Glutamatergic neuron (in vitro differentiated cells): ENCODE data around the gene WASL. TPM values are rescaled to one million over a fixed set of nuclear protein-coding genes. Genes with fewer than 3 reads are reported as not detected.

Experiments used
- DNase-seq: peaks from one replicate; pipeline ENCODE4 v3.0.0; 2022
- H3K27ac Mint-ChIP-seq: one replicate; pipeline ENCODE4 v1.8.0; 2020; ENCODE audit warnings: mild to moderate bottlenecking, mixed read lengths, inconsistent platforms; ENCODE audit not compliant: unreplicated experiment
- H3K27me3 Mint-ChIP-seq: one replicate; pipeline ENCODE4 v1.8.0; 2020; ENCODE audit warnings: mild to moderate bottlenecking, moderate library complexity, mixed read lengths, inconsistent platforms; ENCODE audit not compliant: unreplicated experiment
- H3K36me3 Mint-ChIP-seq: one replicate; pipeline ENCODE4 v1.8.0; 2020; ENCODE audit warnings: mild to moderate bottlenecking, mixed read lengths, inconsistent platforms; ENCODE audit not compliant: unreplicated experiment
- H3K4me1 Mint-ChIP-seq: one replicate; pipeline ENCODE4 v1.8.0; 2020; ENCODE audit warnings: mild to moderate bottlenecking, low read depth, mixed read lengths, inconsistent platforms; ENCODE audit not compliant: unreplicated experiment
- H3K4me3 Mint-ChIP-seq: one replicate; pipeline ENCODE4 v1.8.0; 2020; ENCODE audit warnings: mild to moderate bottlenecking, mixed read lengths, inconsistent platforms; ENCODE audit not compliant: unreplicated experiment
- H3K9me3 Mint-ChIP-seq: one replicate; pipeline ENCODE4 v1.8.0; 2020; ENCODE audit warnings: mild to moderate bottlenecking, moderate library complexity, mixed read lengths, inconsistent platforms; ENCODE audit not compliant: unreplicated experiment
- total RNA-seq: library from RNA; stranded (reverse); fragmentation: NEBNext Ultra II Directional; extraction: Animal tissue kit (Norgen Biotek cat#: 25700); gene quantifications from one replicate; pipeline ENCODE4 v1.2.1, GENCODE V29; 2021; ENCODE audit not compliant: unreplicated experiment
- TF ChIP-seq, protein P1 (sequence below): fragments of 200-600 bp; sonication (generic); IDR thresholded peaks from one replicate; pipeline ENCODE4 v1.5.0; 2021; ENCODE audit not compliant: partially characterized antibody, unreplicated experiment

WASL gene
- total RNA-seq, 1 donor from 2014 or later = 33.0 TPM

DNA sequence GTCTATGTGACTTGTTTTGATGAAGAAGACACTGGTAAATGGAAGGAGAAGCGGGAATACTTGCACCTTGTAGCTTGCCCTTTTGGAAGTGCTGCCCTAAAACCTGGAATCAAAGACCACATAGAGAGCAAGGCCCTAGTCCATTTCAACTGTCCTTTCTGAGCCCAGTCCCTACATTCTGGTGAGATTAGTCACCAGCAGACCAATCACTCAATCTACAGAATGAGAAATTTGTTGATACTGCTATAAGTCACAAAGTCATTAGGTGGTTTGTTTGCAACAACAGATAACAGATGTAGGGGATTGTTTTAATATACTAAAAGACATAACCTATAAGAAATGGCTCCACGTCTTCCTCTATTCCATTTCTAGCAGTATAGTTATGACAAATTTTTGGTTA is 33.6 kb downstream of the WASL start:
- no peaks in the 10 kb centered on the region for H3K36me3 Mint-ChIP-seq
- H3K27me3 Mint-ChIP-seq = no peaks in the 10 kb centered on the region
- no peak overlapping the region for H3K4me3 Mint-ChIP-seq
- H3K9me3 Mint-ChIP-seq = peaks cover 2% of the 10 kb centered on the region
- no peak overlapping the region for H3K27ac Mint-ChIP-seq
- H3K4me1 Mint-ChIP-seq = peaks cover 24% of the 10 kb centered on the region
- no peak for DNase-seq
- TF ChIP-seq, protein P1, sequence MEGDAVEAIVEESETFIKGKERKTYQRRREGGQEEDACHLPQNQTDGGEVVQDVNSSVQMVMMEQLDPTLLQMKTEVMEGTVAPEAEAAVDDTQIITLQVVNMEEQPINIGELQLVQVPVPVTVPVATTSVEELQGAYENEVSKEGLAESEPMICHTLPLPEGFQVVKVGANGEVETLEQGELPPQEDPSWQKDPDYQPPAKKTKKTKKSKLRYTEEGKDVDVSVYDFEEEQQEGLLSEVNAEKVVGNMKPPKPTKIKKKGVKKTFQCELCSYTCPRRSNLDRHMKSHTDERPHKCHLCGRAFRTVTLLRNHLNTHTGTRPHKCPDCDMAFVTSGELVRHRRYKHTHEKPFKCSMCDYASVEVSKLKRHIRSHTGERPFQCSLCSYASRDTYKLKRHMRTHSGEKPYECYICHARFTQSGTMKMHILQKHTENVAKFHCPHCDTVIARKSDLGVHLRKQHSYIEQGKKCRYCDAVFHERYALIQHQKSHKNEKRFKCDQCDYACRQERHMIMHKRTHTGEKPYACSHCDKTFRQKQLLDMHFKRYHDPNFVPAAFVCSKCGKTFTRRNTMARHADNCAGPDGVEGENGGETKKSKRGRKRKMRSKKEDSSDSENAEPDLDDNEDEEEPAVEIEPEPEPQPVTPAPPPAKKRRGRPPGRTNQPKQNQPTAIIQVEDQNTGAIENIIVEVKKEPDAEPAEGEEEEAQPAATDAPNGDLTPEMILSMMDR = no peak

- Mint-ChIP-seq H3K4me3 (no peak overlapping the region), H3K27me3 (no peaks in the 10 kb centered on the region), H3K4me1 (peaks cover 17% of the 10 kb centered on the region), H3K36me3 (no peaks in the 10 kb centered on the region), H3K9me3 (no peaks in the 10 kb centered on the region), H3K27ac (no peak overlapping the region)
- TF ChIP-seq, protein P1 = no peak
- no peak for DNase-seq
Observed at GRCh38 chr7:123714296-123715080, 34.3 kb downstream of the WASL start.

DNA sequence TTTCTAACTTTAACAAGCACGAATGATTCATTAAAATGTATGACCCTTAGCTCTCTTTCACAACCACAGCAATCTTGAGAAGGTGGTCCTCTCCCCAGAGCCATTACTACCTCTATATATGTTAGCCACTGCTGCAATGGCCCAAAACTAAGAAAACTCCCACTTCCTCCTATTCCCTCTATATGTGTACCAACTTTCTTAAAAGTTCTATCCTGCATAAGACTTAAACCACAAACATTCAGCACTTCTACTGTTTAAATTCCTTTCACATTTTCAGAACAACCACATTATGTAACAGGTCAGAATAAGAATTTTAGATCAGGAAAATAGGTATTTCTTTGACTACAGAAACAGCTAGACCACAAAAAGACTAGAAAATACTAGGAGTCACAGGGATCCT is 36.2 kb downstream of the WASL start:
- H3K36me3 Mint-ChIP-seq = no peaks in the 10 kb centered on the region
- DNase-seq = no peak
- H3K27ac Mint-ChIP-seq = no peak overlapping the region
- H3K4me1 Mint-ChIP-seq = peaks cover 12% of the 10 kb centered on the region
- H3K27me3 Mint-ChIP-seq = no peaks in the 10 kb centered on the region
- TF ChIP-seq, protein P1 = no peak
- H3K4me3 Mint-ChIP-seq = no peak overlapping the region
- H3K9me3 Mint-ChIP-seq = no peaks in the 10 kb centered on the region

DNA sequence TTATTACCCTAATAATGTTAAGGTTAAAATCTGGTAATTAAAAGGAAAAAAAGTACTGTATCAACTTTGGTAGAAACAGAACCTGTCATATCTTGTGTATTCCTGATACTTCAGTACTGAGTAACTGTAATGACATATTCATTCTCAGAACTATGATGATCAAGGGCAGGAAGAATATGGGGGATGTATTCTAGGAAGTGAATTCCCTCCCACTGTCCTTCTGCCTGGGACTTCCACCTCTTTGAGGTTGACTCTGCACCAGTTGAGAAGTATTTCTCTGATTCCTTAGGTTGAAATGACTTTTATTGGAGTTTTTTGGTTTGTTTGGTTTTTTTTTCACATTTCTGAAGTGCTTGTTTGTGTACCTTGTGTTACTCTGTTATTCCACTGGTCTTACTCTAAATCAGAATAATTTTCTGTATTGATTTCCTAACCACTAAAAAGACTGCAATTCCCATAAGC is 36.9 kb downstream of the WASL start:
- H3K4me1 Mint-ChIP-seq = peaks cover 9% of the 10 kb centered on the region
- no peaks in the 10 kb centered on the region for H3K27me3 Mint-ChIP-seq
- TF ChIP-seq, protein P1 = no peak

DNA sequence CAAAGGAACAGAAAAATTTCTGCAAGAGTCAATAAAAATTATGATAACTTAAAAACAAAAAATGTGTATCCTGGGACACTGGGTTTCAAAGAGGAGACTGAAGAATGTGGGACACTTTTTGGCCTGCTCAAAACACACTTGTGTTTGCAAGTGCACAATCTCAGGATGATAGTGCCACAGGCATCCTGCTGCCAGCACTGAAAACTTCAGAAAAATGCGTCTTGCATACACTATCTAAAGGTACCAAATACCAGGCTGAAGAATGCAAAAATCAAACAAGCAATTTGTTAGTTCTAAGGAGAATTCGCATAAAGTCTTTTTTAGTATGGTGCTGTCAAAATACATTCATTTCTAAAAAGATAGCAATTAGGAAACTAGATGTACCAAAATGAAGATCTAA is 38.1 kb downstream of the WASL start:
- Mint-ChIP-seq H3K9me3 (no peaks in the 10 kb centered on the region), H3K27ac (no peak overlapping the region), H3K4me3 (no peak overlapping the region), H3K36me3 (no peaks in the 10 kb centered on the region), H3K4me1 (peaks cover 9% of the 10 kb centered on the region), H3K27me3 (no peaks in the 10 kb centered on the region)
- no peak for DNase-seq
- TF ChIP-seq, protein P1 = no peak

More for the DNA sequence above, 36.9 kb downstream of the WASL start:
- Mint-ChIP-seq H3K4me3 (no peak overlapping the region), H3K36me3 (no peaks in the 10 kb centered on the region), H3K27ac (no peak overlapping the region), H3K9me3 (no peaks in the 10 kb centered on the region)
- DNase-seq = no peak
